Measurements from ENCODE around the gene ADGRF1.

GRCh38 chr6:47061309-47062300 is 19.5 kb upstream of the ADGRF1 start:
- TF ChIP-seq GATA3 (IDR thresholded peaks at IDR 0.05; ENCODE audit: low read depth, low read length) (no peak), GATA2 (IDR thresholded peaks at IDR 0.05; ENCODE audit: low read depth, low read length) (no peak)
